Lower leg skin (tissue), 4 donors: Measurements from ENCODE around the gene APP. TPM values are rescaled to one million over a fixed set of nuclear protein-coding genes. Genes with fewer than 3 reads are reported as not detected.
"Not testable (repeated sequence)": the region's sequence is repeated elsewhere in the genome, so short reads cannot be mapped to it uniquely, and the experiment has no call there.

Source experiments
- DNase-seq, 2 donors: peaks; one replicate each; pipeline ENCODE4 v3.0.0-alpha.2; 2019; ENCODE audit warnings: low spot score in 2 of 2
- H3K4me3 ChIP-seq: fragments of 200-600 bp; sonication (generic); 2 replicates; pipeline ENCODE4 v1.5.1; 2017; ENCODE audit warnings: mild to moderate bottlenecking, low read depth; ENCODE audit not compliant: poor library complexity, severe bottlenecking
- CTCF ChIP-seq, 3 donors: fragments of 450-650 bp; IDR thresholded peaks; one replicate each; pipeline ENCODE4 v1.5.1; 2016; ENCODE audit warnings: antibody characterized with exemption in 3 of 3, mild to moderate bottlenecking in 3 of 3, moderate library complexity in 2 of 3
- POLR2A ChIP-seq, 2 donors: fragments of 450-650 bp; IDR thresholded peaks; one replicate each; pipeline ENCODE4 v1.6.1; 2016 to 2017; ENCODE audit warnings: antibody characterized with exemption in 2 of 2, mild to moderate bottlenecking in 1 of 2, moderate library complexity in 1 of 2
- whole genome bisulfite sequencing, 2 donors: methylation state at CpG; one replicate each; pipeline ENCODE4 v1.1.5; 2018; 5-methylcytosine and 5-hydroxymethylcytosine counted together
- intact Hi-C: fragments of 100-400 bp; cut with DNase I; formaldehyde crosslinking; loops from one replicate; pipeline ENCODE4 v1.15.0; 2023; ENCODE audit warnings: low total_unique reads
- total RNA-seq, 4 donors: library from RNA; depleted of rRNA; stranded (reverse); fragments of >200 nt; gene quantifications; one replicate each; pipeline ENCODE4 v1.1.0, GENCODE V29; 2016

Gene APP
- total RNA-seq, 4 donors from 2014 or later = 240 to 403 (median 331) TPM

- TF ChIP-seq CTCF (IDR thresholded peaks at IDR 0.05) (no peak), POLR2A (IDR thresholded peaks at IDR 0.05) (no peak)
- intact Hi-C loops = no loop called here
- no peak for DNase-seq
- 75% methylated on average over 14 of the region's 14 CpGs for WGBS, 2 donors
- no peak overlapping the region for H3K4me3 ChIP-seq
These were observed 245.3 kb downstream of the APP start for GRCh38 chr21:25925064-25925800.

DNA sequence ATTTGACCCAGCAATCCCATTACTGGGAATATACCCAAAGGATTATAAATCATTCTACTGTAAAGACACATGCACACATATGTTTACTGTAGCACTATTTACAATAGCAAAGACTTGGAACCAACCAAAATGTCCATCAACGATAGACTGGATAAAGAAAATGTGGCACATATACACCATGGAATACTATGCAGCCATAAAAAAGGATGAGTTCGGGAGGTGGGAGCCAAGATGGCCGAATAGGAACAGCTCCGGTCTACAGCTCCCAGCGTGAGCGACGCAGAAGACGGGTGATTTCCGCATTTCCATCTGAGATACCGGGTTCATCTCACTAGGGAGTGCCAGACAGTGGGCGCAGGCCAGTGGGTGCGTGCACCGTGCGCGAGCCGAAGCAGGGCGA, 252.4 kb downstream of the APP start:
- DNase-seq, H3K4me3 ChIP-seq, intact Hi-C loops: not testable (repeated sequence)
- 94 to 97% methylated on average over 10 to 14 of the region's 17 CpGs for WGBS, 2 donors

- 97 to 99% methylated on average over 6 of the region's 6 CpGs for WGBS, 2 donors
- TF ChIP-seq CTCF (IDR thresholded peaks at IDR 0.05) (no peak), POLR2A (IDR thresholded peaks at IDR 0.05) (no peak)
- intact Hi-C loops = no loop called here
- no peak for DNase-seq
- no peak overlapping the region for H3K4me3 ChIP-seq
These were observed 254.3 kb downstream of the APP start for GRCh38 chr21:25916226-25916625.

GRCh38 chr21:25913479-25913878, 257.1 kb downstream of the APP start:
- WGBS, 2 donors = 85 to 88% methylated on average over 3 of the region's 3 CpGs
- H3K4me3 ChIP-seq = no peak overlapping the region
- no peak for TF ChIP-seq CTCF (IDR thresholded peaks at IDR 0.05)
- no peak for TF ChIP-seq POLR2A (IDR thresholded peaks at IDR 0.05)
- intact Hi-C loops = no loop called here
- no peak for DNase-seq

- H3K4me3 ChIP-seq = no peak overlapping the region
- no peak for DNase-seq
- 81 to 85% methylated on average over 2 of the region's 2 CpGs for WGBS, 2 donors
- TF ChIP-seq POLR2A (IDR thresholded peaks at IDR 0.05) = no peak
- no peak for TF ChIP-seq CTCF (IDR thresholded peaks at IDR 0.05)
- intact Hi-C loops = no loop called here
These were observed 258.2 kb downstream of the APP start for GRCh38 chr21:25912402-25912746.

- intact Hi-C loops = no loop called here
- H3K4me3 ChIP-seq = no peak overlapping the region
- 77 to 84% methylated on average over 20 of the region's 20 CpGs for WGBS, 2 donors
- TF ChIP-seq CTCF (IDR thresholded peaks at IDR 0.05) (no peak), POLR2A (IDR thresholded peaks at IDR 0.05) (no peak)
- no peak for DNase-seq
These were observed 258.7 kb downstream of the APP start for GRCh38 chr21:25911730-25912401.
